NCI-H748 (cell line): ENCODE data around the gene SP1.
"Not testable (repeated sequence)": the region's sequence is repeated elsewhere in the genome, so short reads cannot be mapped to it uniquely, and the experiment has no call there.

Experiments
- DNase-seq: peaks from one replicate; lab custom pipeline; 2025; ENCODE audit not compliant: unreplicated experiment; lab: John Stamatoyannopoulos, UW

The SP1 gene

DNA sequence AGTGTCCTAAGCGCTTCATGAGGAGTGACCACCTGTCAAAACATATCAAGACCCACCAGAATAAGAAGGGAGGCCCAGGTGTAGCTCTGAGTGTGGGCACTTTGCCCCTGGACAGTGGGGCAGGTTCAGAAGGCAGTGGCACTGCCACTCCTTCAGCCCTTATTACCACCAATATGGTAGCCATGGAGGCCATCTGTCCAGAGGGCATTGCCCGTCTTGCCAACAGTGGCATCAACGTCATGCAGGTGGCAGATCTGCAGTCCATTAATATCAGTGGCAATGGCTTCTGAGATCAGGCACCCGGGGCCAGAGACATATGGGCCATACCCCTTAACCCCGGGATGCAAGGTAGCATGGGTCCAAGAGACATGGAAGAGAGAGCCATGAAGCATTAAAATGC is 31.0 kb downstream of the SP1 start:
- DNase-seq = no peak

DNA sequence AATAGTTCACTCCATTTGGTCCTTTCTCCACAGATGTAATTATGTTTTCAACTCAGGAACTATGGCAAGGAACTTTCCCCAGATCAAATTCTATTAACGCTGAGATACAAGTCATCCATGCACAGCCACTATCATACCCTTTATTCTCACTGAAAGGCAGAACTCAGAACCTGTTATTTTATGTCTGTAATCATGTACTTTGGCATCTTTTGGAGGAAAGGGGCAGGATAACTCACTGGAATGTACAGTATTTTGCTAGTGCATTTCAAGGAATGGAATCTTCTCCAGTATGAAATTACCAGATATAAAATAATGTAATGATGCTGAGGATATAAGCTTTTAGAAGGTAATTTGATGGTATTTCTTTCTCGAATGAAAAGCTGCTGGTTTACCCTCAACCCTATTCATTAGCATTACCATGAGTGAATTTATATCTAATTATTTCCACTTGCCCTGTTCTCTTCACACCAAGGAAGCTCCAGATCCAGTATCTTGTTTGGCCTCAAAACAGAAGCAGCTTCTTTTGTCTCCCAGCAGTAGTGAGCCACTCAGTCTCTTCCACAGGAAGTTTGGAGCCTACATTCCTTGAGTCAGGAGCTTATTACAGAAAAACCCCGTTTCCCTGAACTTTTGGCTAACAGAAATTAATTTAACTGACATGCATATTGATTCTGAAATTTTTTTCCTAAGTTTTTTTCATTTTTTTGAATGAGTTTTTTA is 33.7 kb downstream of the SP1 start:
- DNase-seq = no peak

DNA sequence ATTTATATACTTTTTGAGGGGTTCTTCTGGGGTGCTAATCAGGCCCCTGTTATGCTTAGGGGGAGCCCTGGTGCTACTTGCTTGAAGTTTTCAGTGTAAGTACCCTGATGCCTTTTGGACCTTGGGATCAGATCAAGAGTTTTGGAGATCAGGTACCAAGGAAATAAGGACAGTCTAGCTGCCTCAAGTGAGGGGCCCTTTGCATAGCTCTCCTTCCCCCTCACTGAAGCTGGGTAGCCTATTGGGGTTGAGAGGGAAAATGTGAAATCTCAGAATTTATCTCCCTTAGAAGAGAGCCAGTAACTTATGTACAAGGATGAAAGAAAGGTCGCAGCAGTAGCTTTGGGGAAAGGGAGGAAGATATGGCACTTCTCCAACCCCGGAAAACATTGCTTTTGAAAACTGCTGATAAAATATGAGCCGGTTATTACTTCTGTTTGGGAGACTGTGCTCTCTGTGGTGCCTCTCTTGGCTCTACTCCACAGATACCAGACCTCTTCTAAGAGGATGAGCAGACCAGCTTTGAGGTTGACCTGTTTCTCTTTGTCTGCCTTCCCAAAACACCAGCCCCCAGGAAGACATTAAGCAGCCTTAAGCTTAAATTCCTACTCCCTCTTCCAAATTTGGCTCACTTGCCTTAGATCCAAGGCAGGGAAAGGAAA is 34.9 kb downstream of the SP1 start:
- no peak for DNase-seq

DNA sequence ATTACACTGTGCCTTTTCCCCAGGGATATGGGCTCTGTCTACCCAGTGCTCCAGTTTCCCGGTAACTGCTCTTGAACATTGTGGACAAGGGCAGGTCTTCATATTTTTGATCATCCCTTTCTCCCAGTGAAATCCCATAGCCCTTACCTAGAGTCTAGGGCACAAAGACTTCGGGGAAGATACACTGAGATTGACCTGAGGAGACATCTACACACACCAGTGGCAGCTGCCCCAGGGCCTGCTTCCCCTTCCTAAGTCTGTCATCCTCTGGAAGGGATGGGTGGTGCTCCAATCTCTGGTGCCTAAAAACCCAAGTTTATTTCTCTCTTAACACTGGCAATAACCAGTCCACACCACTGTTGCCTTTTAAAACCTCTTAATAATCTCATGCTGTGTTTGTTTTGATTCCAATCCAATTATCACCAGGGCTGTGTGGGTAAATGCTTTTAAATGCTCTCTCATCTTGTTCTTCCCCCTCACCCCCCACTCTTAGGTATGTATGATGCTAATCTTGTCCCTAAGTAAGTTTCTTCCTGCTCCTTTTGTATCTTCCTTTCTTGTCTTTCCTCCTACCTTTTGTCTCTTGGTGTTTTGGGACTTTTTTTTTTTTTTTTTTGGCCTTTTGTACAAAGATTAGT is 35.9 kb downstream of the SP1 start:
- peak; percentile 34 for DNase-seq

DNA sequence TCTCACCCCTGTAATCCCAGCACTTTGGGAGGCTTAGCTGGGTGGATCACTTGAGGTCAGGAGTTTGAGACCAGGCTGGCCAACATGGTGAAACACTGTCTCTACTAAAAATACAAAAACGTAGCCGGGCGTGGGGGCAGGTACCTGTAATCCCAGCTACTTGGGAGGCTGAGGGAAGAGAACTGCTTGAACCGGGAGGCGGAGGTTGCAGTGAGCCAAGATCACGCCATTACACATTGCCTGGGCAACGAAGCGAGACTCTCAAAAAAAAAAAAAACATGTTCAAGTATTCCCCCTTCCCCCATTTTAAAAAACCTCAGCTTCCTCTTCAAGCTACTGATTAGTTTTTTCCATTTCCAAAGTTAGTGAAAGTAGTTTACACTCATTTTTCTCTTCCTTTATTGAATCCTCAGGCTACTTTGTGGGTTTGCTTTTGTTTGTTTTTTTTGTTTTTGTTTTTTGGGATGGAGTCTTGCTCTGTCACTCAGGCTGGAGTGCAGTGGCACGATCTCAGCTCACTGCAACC is 37.4 kb downstream of the SP1 start:
- not testable (repeated sequence) for DNase-seq

DNA sequence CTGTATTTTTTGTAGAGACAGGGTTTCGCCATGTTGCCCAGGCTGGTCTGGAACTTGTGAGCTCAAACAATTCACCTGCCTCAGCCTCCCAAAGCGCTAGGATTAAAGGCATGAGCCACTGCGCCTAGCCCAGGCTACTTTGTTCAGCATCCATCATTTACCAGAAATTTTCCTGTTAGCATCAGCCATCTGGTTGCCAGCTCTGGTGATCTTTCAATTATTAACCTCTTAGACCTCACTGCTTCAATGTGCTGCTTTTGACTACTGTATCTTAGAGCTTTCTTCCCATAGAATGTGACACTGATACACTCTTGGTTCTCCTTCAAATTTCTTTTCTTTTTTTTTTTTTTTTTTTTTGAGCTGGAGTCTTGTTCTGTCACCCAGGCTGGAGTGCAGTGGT is 38.2 kb downstream of the SP1 start:
- no peak for DNase-seq

DNA sequence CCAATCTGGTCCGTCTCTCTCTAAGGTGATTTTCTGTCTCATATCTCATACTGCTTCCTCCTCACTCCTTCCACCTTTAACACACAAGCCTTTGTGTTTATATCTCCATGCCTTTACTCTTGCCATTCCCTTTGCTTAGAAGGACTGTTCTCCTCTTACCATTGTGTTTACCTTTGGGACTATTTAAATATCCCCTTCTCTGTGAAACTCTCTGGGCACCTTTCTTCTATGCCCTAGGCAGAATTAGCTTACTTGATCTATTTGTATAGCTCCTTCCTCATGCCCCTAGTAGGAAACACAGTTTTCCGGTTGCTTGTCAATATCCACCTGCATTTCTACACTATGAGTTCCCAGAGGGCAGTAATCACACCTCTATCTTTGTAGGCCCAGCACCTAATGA is 39.8 kb downstream of the SP1 start:
- no peak for DNase-seq

DNA sequence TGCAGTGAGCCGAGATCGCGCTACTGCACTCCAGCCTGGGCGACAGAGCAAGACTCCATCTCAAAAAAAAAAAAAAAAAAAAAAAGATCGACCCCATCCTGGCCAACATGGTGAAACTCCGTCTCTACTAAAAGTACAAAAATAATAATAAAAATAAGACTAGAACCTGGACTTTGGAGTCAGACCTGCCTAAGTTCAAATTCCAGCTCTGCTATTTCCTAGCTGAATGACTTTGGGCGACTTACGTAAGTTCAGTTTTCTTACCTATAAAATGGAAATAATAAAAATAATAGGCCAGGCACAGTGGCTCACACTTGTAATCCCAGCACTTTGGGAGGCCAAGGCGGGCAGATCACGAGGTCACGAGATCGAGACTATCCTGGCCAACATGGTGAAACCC is 42.3 kb downstream of the SP1 start:
- DNase-seq = not testable (repeated sequence)

DNA sequence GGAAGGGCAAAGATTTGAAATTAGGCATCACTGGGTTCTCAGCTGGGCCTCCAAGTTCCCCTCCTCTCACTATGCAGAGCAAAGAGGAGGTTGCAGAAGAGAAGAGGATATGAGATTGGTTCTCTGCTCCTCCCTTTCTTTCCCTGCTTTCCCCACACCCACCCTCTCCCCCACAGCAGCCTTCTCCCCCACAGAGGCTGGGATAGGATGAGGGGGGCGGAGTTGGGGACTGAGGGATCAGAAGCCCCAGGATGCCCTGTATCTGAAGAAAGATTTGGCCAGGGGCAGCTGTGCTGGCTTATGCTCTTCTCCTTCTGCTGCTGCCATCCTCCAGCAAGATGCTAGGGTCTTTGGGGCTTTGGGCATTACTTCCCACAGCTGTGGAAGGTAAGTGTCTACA is 43.6 kb downstream of the SP1 start, which contains the start of gene AMHR2:
AMHR2 (plus strand) TSS at position 259 of the 400 bp plus-strand sequence; CDS start at position 339, 80 bp downstream.
- no peak for DNase-seq

DNA sequence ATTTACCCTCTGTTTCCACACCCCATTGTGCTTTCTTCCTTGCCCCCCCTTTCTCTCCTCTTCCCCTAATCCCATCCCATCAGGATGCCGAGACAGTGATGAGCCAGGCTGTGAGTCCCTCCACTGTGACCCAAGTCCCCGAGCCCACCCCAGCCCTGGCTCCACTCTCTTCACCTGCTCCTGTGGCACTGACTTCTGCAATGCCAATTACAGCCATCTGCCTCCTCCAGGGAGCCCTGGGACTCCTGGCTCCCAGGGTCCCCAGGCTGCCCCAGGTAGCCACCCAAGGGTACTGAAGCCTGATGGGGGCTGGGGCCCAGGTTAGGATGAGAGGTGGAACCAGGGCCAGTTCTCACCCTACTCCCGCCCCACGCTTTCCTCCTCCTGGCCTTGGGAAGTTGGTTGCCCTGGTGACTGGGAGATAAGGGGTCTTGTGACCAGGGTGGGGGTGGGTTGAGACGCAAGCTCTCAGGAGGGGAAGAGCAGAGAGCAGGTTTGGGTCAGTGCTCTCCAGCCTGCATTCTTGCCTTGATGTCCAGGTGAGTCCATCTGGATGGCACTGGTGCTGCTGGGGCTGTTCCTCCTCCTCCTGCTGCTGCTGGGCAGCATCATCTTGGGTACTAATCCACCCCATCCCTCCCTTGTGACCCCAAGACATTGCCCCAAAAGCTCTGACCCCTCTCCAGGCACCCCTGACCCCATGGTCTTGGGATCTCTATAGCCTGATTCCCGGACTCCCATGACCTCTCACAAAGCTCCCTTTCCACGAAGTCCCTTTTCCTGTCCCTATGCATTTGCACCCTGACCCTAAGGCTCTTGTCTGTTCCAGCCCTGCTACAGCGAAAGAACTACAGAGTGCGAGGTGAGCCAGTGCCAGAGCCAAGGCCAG is 44.9 kb downstream of the SP1 start:
- no peak for DNase-seq

DNA sequence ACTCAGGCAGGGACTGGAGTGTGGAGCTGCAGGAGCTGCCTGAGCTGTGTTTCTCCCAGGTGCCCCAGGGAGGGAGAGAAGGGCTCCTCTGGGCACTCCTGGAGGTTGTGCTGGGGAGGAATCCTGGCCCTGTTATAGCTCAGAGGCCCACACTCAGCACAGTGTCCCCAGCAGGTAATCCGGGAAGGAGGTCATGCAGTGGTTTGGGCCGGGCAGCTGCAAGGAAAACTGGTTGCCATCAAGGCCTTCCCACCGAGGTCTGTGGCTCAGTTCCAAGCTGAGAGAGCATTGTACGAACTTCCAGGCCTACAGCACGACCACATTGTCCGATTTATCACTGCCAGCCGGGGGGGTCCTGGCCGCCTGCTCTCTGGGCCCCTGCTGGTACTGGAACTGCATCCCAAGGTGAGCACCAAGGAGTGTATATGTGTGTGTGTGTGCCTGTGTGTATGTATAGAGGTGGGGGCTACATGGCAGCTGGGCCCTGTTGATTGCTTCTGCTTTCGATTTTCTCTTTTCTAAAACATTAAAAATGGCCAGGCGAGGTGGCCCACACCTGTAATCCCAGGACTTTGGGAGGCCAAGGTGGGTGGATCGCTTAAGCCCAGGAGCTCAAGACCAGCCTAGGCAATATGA is 45.7 kb downstream of the SP1 start:
- no peak for DNase-seq

DNA sequence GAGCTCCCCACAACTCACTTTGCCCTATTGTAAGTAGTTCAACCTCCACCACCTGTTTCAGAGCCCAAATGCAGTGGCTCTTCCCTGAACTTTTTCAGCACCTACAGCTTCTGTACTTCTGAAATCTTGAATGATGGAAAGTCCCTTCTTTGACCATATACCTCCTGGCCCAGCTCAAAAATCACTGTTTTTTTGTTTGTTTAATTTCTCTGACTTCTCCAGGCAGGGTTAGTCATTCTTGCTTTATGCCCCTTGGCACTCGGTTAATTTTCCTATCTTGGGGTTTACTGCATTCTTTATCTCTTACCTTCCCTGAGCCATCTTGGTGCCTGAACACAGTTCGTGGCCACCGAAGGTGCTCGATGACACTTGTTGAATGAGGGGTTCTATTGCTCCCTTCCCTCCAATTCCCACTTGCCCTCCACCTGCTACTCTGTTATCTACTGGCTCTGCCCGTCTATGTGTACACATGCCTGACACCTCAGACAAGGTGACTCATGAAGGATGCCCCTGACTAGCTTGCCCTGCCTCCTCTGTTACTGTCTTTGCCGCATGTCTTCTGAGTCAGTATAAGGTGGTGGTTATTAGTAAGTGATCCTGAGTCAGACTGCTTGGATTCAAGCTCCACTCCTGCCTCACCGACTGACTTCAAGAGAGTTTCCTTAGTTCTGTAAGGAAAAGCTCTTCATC is 48.1 kb downstream of the SP1 start:
- DNase-seq = no peak

DNA sequence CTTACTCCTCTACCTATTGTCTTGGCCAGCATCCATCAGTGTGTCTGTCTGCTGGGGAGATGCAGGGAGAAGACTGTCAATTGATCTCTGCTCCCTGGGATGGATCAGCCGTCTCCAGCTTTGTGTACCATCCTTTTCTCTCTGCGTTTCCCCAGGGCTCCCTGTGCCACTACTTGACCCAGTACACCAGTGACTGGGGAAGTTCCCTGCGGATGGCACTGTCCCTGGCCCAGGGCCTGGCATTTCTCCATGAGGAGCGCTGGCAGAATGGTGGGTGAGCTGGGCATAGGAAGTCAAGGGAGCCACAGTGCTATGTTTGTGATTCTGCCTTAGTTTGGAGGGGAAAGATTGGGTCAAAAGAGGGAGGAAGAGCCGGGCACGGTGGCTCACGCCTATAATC is 48.8 kb downstream of the SP1 start:
- no peak for DNase-seq

DNA sequence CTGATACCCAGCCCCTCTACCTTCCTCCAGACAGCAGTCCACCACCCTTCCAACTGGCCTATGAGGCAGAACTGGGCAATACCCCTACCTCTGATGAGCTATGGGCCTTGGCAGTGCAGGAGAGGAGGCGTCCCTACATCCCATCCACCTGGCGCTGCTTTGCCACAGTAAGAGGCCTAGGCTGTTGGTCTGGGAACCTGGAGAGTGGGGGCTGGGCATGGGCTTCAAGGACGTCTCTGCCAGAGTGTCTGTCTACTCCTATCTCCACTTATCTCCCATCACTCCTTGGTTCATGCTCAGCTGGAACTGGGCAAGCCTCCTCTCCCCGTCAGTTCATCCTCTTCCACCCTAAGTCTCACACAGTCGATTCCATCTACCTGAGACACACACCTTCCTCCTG is 50.1 kb downstream of the SP1 start:
- DNase-seq = no peak

DNA sequence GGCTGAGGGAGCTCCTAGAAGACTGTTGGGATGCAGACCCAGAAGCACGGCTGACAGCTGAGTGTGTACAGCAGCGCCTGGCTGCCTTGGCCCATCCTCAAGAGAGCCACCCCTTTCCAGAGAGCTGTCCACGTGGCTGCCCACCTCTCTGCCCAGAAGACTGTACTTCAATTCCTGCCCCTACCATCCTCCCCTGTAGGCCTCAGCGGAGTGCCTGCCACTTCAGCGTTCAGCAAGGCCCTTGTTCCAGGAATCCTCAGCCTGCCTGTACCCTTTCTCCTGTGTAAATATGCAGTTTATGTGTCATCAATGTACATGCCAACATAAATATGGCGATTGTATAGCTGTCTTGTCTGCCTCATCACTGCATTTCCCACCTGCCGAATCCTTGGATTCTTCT is 51.2 kb downstream of the SP1 start:
- no peak for DNase-seq

DNA sequence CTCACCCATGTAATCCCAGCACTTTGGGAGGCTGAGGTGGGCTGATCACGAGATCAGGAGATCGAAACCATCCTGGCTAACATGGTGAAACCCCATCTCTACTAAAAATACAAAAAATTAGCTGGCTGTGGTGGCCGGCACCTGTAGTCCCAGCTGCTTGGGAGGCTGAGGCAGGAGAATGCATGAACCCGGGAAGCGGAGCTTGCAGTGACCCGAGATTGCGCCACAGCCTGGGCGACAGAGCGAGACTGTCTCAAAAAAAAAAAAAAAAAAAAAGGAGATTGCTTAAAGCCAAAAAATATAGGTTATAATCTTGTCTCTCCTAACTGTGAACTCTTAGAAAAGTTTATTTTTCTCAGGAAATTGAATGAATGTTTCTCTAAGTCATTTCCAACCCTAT is 55.4 kb downstream of the SP1 start:
- DNase-seq = not testable (repeated sequence)

DNA sequence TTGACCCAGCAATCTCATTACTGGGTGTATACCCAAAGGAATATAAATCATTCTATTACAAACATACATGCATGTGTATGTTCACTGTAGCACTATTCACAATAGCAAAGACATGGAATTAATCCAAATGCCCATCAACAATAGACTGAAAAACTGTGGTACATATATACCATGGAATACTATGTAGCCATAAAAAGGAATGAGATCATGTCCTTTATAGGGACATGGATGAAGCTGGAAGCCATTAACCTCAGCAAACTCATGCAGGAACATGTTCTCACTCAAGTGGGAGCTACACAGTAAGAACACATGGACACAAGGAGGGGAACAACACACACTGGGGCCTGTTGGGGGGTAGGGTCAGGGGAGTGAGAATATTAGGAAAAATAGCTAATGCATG is 59.6 kb downstream of the SP1 start:
- not testable (repeated sequence) for DNase-seq

DNA sequence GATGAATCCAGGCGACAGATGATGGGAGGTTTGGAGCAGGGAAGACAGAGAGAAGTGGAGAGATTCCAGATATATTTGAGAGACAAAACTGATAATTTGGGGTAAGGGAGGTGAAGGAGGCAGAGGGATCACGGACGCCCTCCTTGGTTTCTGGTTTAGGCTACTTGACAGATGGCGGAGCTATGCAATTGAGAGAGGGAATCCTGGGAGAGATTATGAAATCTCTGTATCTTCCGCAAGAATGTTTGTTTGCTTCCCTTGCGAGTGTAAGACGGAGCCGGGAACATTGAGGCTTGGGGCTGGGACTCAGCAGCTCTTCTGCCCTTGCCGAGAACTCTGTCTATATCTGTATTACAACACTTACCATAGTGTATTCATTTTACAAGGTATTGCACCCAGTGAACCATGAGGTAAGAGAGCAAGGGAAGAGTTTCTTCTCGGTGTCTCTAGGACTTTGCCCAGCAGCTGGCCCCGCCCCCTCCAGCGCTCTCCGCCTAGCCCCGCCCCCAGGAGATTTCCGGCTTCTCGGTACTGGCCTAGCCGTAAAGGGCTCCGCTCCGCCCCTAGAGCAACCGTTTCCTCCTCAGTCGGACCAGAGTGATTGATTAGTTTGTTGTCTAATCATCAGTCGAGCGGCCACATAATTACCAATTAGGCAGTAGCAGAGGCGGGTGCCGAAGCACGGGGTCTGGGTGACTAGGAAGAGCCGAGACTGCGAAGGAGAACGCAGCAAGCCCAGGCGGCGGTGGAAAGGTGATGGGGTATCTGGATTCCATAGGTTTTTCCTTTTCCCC is 61.3 kb downstream of the SP1 start, which contains the start of gene PRR13:
PRR13 (plus strand) TSS at position 695 of the 794 bp plus-strand sequence. CDS start 981 bp downstream, outside the sequence.
- peak; percentile 99 for DNase-seq

DNA sequence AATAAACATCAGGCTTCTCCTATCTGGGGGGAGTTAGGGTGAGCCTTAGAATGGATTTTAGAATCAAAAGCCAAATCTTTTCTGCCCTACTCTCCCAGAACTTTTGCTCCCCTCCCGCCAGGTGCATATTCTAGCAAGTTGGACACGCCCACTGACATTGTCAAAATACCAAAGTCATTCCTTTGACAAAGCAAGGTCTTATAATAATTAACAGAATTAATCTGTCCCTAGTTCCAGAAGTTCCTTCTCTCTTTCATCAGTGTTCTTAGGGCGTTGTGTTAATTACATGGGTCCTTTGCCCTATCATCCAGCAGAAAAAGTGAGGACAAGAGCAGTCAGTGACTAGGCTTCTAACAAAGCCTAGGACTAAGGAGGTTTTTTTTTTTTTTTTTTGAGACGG is 64.0 kb downstream of the SP1 start:
- no peak for DNase-seq
